PC-9 (cell line): Measurements from ENCODE around the gene ENAH.

Source experiments
- EZH2 ChIP-seq: fragments of 200-600 bp; sonication (generic); IDR thresholded peaks from 2 replicates; pipeline ENCODE4 v1.8.0; 2017; ENCODE audit warnings: antibody characterized with exemption, low read depth
- TF ChIP-seq, protein P1 (sequence below): fragments of 200-600 bp; sonication (generic); conservative IDR thresholded peaks from 2 replicates; pipeline ENCODE4 v1.6.1; 2017; ENCODE audit warnings: mixed run types, antibody characterized with exemption, mild to moderate bottlenecking, moderate library complexity

DNA sequence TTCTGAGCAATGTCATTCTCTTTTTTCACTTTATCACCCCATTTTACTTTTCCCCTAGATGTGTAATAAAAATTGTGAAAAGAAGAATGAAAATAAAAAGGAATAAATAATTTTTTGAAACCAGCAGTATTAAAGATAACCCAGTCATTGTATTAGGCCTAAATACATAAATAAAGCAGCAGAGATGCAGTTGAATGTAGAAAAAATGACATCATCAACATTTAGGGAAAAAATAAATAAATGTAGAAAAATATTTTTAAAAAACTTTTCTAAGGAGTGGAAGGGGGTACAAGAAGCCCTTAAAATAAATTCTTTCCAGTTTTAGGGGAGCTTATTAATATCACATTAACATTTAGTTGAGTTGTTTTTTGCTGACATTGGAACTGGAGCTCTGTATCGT lies 15.3 kb upstream of the ENAH start:
- TF ChIP-seq, protein P1, sequence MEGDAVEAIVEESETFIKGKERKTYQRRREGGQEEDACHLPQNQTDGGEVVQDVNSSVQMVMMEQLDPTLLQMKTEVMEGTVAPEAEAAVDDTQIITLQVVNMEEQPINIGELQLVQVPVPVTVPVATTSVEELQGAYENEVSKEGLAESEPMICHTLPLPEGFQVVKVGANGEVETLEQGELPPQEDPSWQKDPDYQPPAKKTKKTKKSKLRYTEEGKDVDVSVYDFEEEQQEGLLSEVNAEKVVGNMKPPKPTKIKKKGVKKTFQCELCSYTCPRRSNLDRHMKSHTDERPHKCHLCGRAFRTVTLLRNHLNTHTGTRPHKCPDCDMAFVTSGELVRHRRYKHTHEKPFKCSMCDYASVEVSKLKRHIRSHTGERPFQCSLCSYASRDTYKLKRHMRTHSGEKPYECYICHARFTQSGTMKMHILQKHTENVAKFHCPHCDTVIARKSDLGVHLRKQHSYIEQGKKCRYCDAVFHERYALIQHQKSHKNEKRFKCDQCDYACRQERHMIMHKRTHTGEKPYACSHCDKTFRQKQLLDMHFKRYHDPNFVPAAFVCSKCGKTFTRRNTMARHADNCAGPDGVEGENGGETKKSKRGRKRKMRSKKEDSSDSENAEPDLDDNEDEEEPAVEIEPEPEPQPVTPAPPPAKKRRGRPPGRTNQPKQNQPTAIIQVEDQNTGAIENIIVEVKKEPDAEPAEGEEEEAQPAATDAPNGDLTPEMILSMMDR, result no peak
- TF ChIP-seq EZH2, result no peak
